Raji (cell line): ENCODE data around the gene MRAP2.

Source experiments
- POLR2A ChIP-seq: IDR thresholded peaks from 2 replicates; pipeline ENCODE4 v1.6.1; 2011; ENCODE audit warnings: low read depth, low read length, control low read depth; ENCODE audit not compliant: insufficient read depth

MRAP2 gene

GRCh38 chr6:84019842-84020211 is 13.7 kb upstream of the MRAP2 start:
- no peak for TF ChIP-seq POLR2A

GRCh38 chr6:84021625-84022024 is 11.9 kb upstream of the MRAP2 start:
- no peak for TF ChIP-seq POLR2A

GRCh38 chr6:84026721-84027164 is 6.8 kb upstream of the MRAP2 start:
- no peak for TF ChIP-seq POLR2A

- no peak for TF ChIP-seq POLR2A
Observed at GRCh38 chr6:84027340-84028181, 6.0 kb upstream of the MRAP2 start.

GRCh38 chr6:84028350-84028749 is 5.2 kb upstream of the MRAP2 start:
- TF ChIP-seq POLR2A = no peak

GRCh38 chr6:84035484-84035883 is 1.9 kb downstream of the MRAP2 start:
- TF ChIP-seq POLR2A = no peak

- TF ChIP-seq POLR2A = no peak
Observed at GRCh38 chr6:84037425-84038089, 4.0 kb downstream of the MRAP2 start.

GRCh38 chr6:84042603-84043002 is 9.0 kb downstream of the MRAP2 start:
- TF ChIP-seq POLR2A = no peak

GRCh38 chr6:84043555-84043954 is 10.0 kb downstream of the MRAP2 start:
- TF ChIP-seq POLR2A = no peak

GRCh38 chr6:84046755-84047154 is 13.2 kb downstream of the MRAP2 start:
- TF ChIP-seq POLR2A = no peak

- TF ChIP-seq POLR2A = no peak
Observed at GRCh38 chr6:84048588-84048987, 15.0 kb downstream of the MRAP2 start.

- TF ChIP-seq POLR2A = no peak
Observed at GRCh38 chr6:84050408-84050807, 16.8 kb downstream of the MRAP2 start.

GRCh38 chr6:84052204-84052882 is 18.8 kb downstream of the MRAP2 start:
- no peak for TF ChIP-seq POLR2A

- TF ChIP-seq POLR2A = no peak
Observed at GRCh38 chr6:84052883-84053241, 19.3 kb downstream of the MRAP2 start.

GRCh38 chr6:84055647-84056046 is 22.1 kb downstream of the MRAP2 start:
- TF ChIP-seq POLR2A = no peak

GRCh38 chr6:84057908-84058307 is 24.3 kb downstream of the MRAP2 start:
- no peak for TF ChIP-seq POLR2A
